ENCODE data around the gene C17orf50. TPM values are rescaled to one million over a fixed set of nuclear protein-coding genes. Genes with fewer than 3 reads are reported as not detected.

Gene C17orf50
- total RNA-seq, 1 donor from 2014 or later = not detected

DNA sequence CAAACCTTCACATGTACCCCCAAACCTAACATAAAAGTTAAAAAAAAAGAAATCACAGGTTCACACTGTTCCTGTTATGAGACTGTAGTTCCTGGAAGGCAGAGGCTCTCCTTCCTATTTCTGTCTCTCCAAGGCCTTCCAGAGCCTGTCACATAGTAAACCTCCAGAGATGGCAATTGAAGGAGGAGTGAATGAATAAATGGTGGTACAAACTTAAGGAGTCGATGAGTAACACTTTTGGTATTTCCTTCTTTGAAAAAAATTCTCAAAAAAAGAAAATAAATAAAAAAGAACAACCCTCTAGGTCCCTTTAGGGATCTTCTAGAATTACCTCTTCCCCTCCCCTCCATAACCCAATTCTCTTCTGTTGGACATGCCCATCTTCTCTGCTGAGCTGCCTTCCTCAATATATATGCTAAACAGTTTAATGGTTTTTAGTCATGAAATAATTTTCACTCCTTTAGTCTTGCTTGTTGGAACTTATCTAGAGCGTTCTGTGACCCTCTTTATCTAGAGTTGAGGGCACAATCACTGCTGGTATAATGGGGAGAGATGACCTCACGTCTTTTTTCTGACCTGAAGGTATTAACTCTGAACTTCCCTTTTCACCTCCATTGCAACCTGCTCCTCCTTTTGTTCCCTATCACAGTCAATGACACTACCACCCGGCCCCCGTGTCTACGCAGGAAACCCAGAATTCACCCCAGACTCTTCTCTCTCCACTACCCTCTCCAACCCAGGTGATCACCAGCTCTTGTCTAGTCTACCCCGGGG, 46.9 kb downstream of the C17orf50 start:
- Mint-ChIP-seq H3K27ac (peak overlapping the region; percentile 99), H3K4me3 (peak overlapping the region; percentile 98), H3K4me1 (ENCODE audit: low read depth) (peaks cover 63% of the 10 kb centered on the region), H3K9me3 (no peaks in the 10 kb centered on the region), H3K27me3 (ENCODE audit: insufficient read depth) (peaks cover 2% of the 10 kb centered on the region), H3K36me3 (ENCODE audit: low read depth) (peaks cover 3% of the 10 kb centered on the region)
- no peak for DNase-seq (ENCODE audit: low spot score)
- intact Hi-C loops (cut with micrococcal nuclease) = loop anchor here (5.0 to 10.0 kb wide), 4 partner anchors 220 to 823 kb away; partner anchors contain the start of genes AP2B1, LIG3, SLFN5 and ZNHIT3

DNA sequence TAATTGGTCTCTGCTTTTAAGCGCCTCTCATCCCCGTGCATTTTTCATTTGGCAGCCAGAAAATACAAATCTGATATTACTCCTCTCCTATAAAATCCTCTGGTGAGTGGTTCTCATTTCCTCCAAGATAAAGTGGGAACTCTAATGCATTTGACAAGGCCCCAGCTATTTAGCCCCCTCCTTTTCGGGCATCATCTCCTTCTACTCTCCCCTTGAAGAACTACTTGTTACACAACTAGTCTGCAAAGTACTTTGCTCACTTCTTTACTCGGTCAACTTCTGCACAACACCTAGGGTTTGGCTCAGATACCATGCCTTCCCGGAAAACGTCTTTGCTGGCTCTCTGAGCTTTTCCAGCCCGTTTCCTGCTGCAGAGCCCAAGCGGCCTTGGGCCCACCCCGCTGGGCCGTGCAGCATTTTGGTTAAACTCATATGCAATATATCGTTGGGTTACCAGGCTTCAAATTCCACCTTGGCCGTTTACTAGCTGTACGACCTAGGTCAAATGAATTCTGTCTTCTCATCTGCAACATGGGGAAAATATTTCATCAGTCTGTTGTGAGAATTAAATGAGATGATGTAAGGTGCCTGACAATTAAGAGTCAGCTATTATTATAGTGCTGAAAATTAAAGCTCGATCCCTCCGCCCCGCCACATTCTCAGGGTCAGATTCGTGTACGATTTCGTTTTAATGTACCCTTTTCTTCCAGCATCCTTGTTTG, 47.7 kb downstream of the C17orf50 start:
- H3K9me3 Mint-ChIP-seq = no peaks in the 10 kb centered on the region
- H3K4me1 Mint-ChIP-seq (ENCODE audit: low read depth) = peaks cover 63% of the 10 kb centered on the region
- H3K27ac Mint-ChIP-seq = peak overlapping the region; percentile 99
- DNase-seq (ENCODE audit: low spot score) = no peak
- H3K36me3 Mint-ChIP-seq (ENCODE audit: low read depth) = peaks cover 6% of the 10 kb centered on the region
- no peaks in the 10 kb centered on the region for H3K27me3 Mint-ChIP-seq (ENCODE audit: insufficient read depth)
- peak overlapping the region; percentile 98 for H3K4me3 Mint-ChIP-seq
- intact Hi-C loops (cut with micrococcal nuclease) = loop anchor here (5.0 to 10.0 kb wide), 4 partner anchors 221 to 824 kb away; partner anchors contain the start of genes AP2B1, LIG3, SLFN5 and ZNHIT3

DNA sequence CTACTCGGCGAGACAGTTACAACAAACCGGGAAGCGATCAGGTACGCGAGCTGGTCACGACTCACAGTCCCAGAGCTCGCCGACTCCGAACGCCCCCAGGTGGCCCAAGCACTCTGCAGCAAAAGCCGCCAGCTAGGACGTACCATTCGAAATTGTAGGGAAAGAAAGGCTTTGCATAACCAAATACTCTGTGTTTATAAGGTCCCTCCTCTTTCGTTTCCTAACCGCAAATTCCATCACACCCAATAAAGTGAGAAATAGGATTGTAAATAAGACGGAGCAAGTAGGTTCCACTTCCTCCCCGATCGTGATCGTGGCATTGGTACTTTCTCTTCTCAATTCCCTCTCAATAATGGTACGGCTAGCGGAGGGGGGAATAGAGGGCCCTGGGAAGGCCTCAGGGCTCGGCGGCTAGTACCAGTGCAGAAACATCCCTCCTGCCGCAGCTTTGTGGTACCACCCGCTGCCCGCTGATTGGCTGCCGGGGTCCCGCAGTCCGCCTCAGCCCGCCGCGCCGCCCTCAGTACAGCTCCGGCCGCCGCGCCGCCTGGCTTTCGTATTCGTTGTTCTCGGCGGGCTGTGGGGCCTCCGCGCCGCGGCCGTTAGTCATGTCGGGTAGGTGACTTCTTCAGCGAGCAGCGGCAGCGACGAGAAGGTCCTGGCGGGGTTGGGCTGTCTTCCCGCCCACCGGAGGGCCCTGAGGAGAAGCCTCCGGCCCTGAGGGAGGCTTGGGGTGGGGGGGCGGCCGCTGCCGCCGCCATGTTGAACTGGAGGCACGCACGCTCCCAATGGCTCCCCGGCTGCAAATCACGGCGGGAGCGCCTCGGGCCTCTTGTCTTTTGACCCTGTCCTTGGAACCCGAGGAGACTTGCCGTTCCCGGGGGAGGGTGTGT, 48.5 kb downstream of the C17orf50 start, which contains the start of gene TAF15:
Gene TAF15 (plus strand): TSS at position 523 of the 893 bp plus-strand sequence. CDS start 86 bp downstream, at position 609.
- H3K36me3 Mint-ChIP-seq (ENCODE audit: low read depth) = peaks cover 10% of the 10 kb centered on the region
- H3K27me3 Mint-ChIP-seq (ENCODE audit: insufficient read depth) = no peaks in the 10 kb centered on the region
- peak; percentile 95 for DNase-seq (ENCODE audit: low spot score)
- H3K4me3 Mint-ChIP-seq = peak within 1 kb of the TSS; percentile 98
- intact Hi-C loops (cut with micrococcal nuclease) = loop anchor here (1.0 to 10.0 kb wide), 5 partner anchors 45 to 824 kb away; partner anchors contain the start of genes AP2B1, LIG3, SLFN5 and ZNHIT3
- H3K4me1 Mint-ChIP-seq (ENCODE audit: low read depth) = peaks cover 67% of the 10 kb centered on the region
- peak within 1 kb of the TSS; percentile 99 for H3K27ac Mint-ChIP-seq
- H3K9me3 Mint-ChIP-seq = no peaks in the 10 kb centered on the region

DNA sequence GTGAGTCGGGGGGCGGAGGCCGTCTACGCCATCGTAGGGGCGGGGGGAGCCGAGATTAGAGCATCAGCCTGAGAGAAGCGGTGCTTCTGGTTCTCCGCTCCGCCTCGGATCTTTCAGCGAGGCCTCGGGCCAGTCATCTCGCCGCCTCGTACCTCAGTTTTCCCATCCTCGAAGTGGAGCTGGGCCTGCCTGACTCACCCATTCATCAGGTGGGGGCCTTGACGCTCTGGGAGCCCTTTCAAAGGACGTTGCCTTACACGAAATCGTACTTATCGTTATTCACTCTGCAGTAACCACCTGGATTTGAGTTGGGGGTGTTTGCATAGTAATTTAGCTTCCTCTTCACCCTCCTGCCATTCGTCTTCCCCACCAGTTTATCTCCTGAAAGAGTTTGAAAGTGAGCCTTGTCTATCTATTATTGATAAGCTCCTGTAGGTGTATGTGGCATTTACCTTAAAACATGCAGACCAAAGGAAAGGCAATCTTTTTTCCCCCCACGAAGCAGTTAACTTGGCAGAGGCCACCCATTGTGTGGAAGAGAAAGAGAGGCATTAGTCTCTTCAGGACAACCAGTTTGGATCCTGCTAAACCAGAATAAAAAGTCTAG, 49.3 kb downstream of the C17orf50 start:
- DNase-seq (ENCODE audit: low spot score) = no peak
- Mint-ChIP-seq H3K9me3 (no peaks in the 10 kb centered on the region), H3K27me3 (ENCODE audit: insufficient read depth) (no peaks in the 10 kb centered on the region), H3K4me1 (ENCODE audit: low read depth) (peaks cover 66% of the 10 kb centered on the region), H3K27ac (peak overlapping the region; percentile 99), H3K36me3 (ENCODE audit: low read depth) (peaks cover 10% of the 10 kb centered on the region), H3K4me3 (peak overlapping the region; percentile 98)
- intact Hi-C loops (cut with micrococcal nuclease) = loop anchor here (1.0 to 10.0 kb wide), 5 partner anchors 46 to 825 kb away; partner anchors contain the start of genes AP2B1, LIG3, SLFN5 and ZNHIT3

DNA sequence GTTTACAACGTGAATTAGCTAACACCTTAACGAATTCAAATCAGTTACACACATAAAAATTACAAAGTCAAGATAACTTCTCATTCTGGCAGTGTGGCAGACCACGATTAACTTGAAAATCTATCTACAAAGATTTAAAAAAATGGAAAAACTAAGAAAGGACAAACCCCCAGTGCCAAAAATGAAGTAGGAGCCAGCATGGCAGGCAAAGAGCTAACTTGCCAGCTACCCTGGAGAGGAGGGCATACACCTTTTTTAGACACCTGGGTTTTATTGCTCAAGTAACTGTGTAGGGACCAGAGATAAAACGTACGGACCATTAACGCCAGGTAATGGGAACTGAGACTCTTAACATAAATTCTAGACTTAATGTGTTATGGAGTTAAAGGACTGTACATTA, 51.1 kb downstream of the C17orf50 start:
- H3K4me1 Mint-ChIP-seq (ENCODE audit: low read depth) = peaks cover 75% of the 10 kb centered on the region

DNA sequence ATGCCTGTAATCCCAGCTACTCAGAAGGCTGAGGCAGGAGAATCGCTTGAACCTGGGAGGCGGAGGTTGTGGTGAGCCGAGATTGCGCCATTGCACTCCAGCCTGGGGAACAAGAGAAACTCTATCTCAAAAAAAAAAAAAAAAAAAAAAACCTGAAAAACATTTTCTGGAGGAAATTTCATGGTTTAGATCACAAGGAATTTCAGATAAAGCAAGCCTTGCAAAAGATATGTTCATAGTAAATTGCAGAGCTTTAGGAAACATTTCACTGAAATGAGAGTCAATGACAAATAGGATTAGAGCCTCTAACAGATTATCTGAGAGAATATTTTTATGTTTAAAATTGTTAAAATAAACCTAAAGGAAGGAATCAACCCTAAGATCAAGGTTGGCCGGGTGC, 51.8 kb downstream of the C17orf50 start:
- peaks cover 71% of the 10 kb centered on the region for H3K4me1 Mint-ChIP-seq (ENCODE audit: low read depth)
- intact Hi-C loops (cut with micrococcal nuclease) = no loop called here
- H3K9me3 Mint-ChIP-seq = no peaks in the 10 kb centered on the region
- peaks cover 21% of the 10 kb centered on the region for H3K36me3 Mint-ChIP-seq (ENCODE audit: low read depth)
- no peaks in the 10 kb centered on the region for H3K27me3 Mint-ChIP-seq (ENCODE audit: insufficient read depth)
- no peak for DNase-seq (ENCODE audit: low spot score)
- H3K27ac Mint-ChIP-seq = no peak overlapping the region
- H3K4me3 Mint-ChIP-seq = no peak overlapping the region

More for the DNA sequence above, 51.1 kb downstream of the C17orf50 start:
- Mint-ChIP-seq H3K27ac (no peak overlapping the region), H3K4me3 (peak overlapping the region; percentile 7), H3K9me3 (no peaks in the 10 kb centered on the region), H3K36me3 (ENCODE audit: low read depth) (peaks cover 19% of the 10 kb centered on the region), H3K27me3 (ENCODE audit: insufficient read depth) (no peaks in the 10 kb centered on the region)
- no peak for DNase-seq (ENCODE audit: low spot score)
- intact Hi-C loops (cut with micrococcal nuclease) = no loop called here

Other genes with a start within 250 kb of the C17orf50 start
- 45.2 and 49.3 TPM in 2 replicates for gene SLFN12L, start 223.2 kb upstream of the C17orf50 start, total RNA-seq
- 0.05 and 0.10 TPM in 2 replicates for gene SLFN14, start 200.1 kb upstream of the C17orf50 start, total RNA-seq
- 5.0 and 5.9 TPM in 2 replicates for gene PEX12, start 182.3 kb upstream of the C17orf50 start, total RNA-seq
- gene AP2B1, start 173.6 kb upstream of the C17orf50 start, total RNA-seq = 156 and 167 TPM in 2 replicates
- 1.0 and 1.3 TPM in 2 replicates for gene RASL10B, start 29.2 kb upstream of the C17orf50 start, total RNA-seq
- gene GAS2L2, start 7.6 kb upstream of the C17orf50 start, total RNA-seq = 0.08 TPM in 1 of 2 replicates, not detected in the other
- not detected in 2 replicates for gene MMP28, start 34.8 kb downstream of the C17orf50 start, total RNA-seq
- gene TAF15, start 48.6 kb downstream of the C17orf50 start, total RNA-seq = 311 and 322 TPM in 2 replicates
- gene HEATR9, start 108.0 kb downstream of the C17orf50 start, total RNA-seq = 0.13 TPM in 1 of 2 replicates, not detected in the other
- 25.4 and 30.2 TPM in 2 replicates for gene CCL5, start 119.5 kb downstream of the C17orf50 start, total RNA-seq
- 1.7 and 2.3 TPM in 2 replicates for gene RDM1, start 169.9 kb downstream of the C17orf50 start, total RNA-seq
- gene LYZL6, start 182.8 kb downstream of the C17orf50 start, total RNA-seq = not detected in 2 replicates
- not detected in 2 replicates for gene CCL16, start 220.6 kb downstream of the C17orf50 start, total RNA-seq
- gene CCL14, start 225.8 kb downstream of the C17orf50 start, total RNA-seq = not detected in 2 replicates
- gene CCL15, start 240.7 kb downstream of the C17orf50 start, total RNA-seq = not detected in 2 replicates

Data from activated T-helper 1 cell treated with anti-CD3 and anti-CD28 coated beads, Interleukin-12 subunit alpha, Interleukin-12 subunit beta, Interleukin-2, Interleukin-4 antibody, amounts not matched to agents 30 ng/mL and 10 ng/mL and 1 ng/mL, durations not matched to agents 14 hours and 24 hours and 36 hours (primary cell).